Gastroesophageal sphincter (tissue), 3 donors: ENCODE measurements around the gene GPR179.

Experiments
- POLR2A ChIP-seq, 2 donors: fragments of 450-650 bp; IDR thresholded peaks; one replicate each; pipeline ENCODE4 v1.6.1; 2017; ENCODE audit warnings: antibody characterized with exemption in 2 of 2, mild to moderate bottlenecking in 2 of 2, moderate library complexity in 1 of 2
- TF ChIP-seq, protein P1 (sequence below), 4 experiments: fragments of 200-600 bp in 2 of 4; fragments of 450-650 bp in 2 of 4; sonication (generic) in 1 of 4; IDR thresholded peaks; one replicate each; pipeline ENCODE4 v1.5.1; 2017 to 2019; ENCODE audit warnings: antibody characterized with exemption in 4 of 4, mild to moderate bottlenecking in 2 of 4, moderate library complexity in 2 of 4

DNA sequence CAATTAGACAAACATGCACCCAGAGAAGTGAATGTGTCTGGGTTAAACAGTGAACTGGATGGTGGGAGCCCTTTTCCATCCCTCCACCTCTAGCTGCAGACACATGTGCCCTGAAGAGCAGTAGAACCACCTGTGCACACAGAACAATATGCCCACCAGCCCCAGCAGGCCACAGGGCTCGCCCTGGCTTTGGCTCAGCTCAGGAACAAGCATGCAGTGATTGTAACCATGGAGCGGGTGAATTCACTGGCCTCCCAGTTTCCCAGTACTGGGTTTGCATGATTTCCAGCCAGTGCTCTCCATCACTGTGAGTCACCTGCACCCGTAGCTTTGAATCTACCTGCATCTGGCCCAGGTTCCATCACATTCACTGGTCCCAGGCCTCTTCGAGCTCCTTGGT, 5.2 kb downstream of the GPR179 start:
- no peak for TF ChIP-seq POLR2A (IDR thresholded peaks at IDR 0.05)
- TF ChIP-seq, protein P1, sequence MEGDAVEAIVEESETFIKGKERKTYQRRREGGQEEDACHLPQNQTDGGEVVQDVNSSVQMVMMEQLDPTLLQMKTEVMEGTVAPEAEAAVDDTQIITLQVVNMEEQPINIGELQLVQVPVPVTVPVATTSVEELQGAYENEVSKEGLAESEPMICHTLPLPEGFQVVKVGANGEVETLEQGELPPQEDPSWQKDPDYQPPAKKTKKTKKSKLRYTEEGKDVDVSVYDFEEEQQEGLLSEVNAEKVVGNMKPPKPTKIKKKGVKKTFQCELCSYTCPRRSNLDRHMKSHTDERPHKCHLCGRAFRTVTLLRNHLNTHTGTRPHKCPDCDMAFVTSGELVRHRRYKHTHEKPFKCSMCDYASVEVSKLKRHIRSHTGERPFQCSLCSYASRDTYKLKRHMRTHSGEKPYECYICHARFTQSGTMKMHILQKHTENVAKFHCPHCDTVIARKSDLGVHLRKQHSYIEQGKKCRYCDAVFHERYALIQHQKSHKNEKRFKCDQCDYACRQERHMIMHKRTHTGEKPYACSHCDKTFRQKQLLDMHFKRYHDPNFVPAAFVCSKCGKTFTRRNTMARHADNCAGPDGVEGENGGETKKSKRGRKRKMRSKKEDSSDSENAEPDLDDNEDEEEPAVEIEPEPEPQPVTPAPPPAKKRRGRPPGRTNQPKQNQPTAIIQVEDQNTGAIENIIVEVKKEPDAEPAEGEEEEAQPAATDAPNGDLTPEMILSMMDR (IDR thresholded peaks at IDR 0.05) = no peak
